Heart left ventricle (tissue), 13 donors: ENCODE measurements around the gene TNFRSF1B.

Experiments
- POLR2A ChIP-seq, 2 donors: fragments of 450-650 bp; IDR thresholded peaks; one replicate each; pipeline ENCODE4 v1.6.1; 2017; ENCODE audit warnings: antibody characterized with exemption in 2 of 2, mild to moderate bottlenecking in 2 of 2, moderate library complexity in 2 of 2
- TF ChIP-seq, protein P1 (sequence below), 12 donors: fragments of 200-600 bp; sonication (generic) in 4 of 12; IDR thresholded peaks; one replicate each; pipeline versions ENCODE4 v1.5.0 to v1.8.0; 2018 to 2022; ENCODE audit warnings: antibody characterized with exemption in 12 of 12, mild to moderate bottlenecking in 5 of 12
- donor health status: ischemic (EF 13 %, LVEDD 7.1; RV severe dilation, severe dysfunction).
- donor health status: DM: no; HTN: yes; CAD: no.
- donor health status: DM: no; HTN: no; CAD: no.
- donor health status: ischemic (EF 25% LVEDD 6.9; RV normal size, moderate dysfunction).
- donor health status: ischemic (EF 25% LVEDD 5.7; RV mildly dilated, moderate dysfunction).
- donor health status: ischemic (EF 35%, LVEDD 5.7; RV mildly dilated, moderate dysfunction).
- donor health status: nonischemic (EF 11% LVEDD 7.7; RV severe dilation, severe dysfunction).
- donor health status: DM: yes; HTN: yes; CAD: no.
- donor health status: PGD.
- donor health status: ischemic (EF 29% LVEDD 5.4; RV normal size, mild dysfunction).
- donor health status: nonischemic (EF 23%, LVEDD 6.1; RV moderate dilation, normal function).

GRCh38 chr1:12229386-12229834, 62.6 kb downstream of the TNFRSF1B start:
- TF ChIP-seq, protein P1, sequence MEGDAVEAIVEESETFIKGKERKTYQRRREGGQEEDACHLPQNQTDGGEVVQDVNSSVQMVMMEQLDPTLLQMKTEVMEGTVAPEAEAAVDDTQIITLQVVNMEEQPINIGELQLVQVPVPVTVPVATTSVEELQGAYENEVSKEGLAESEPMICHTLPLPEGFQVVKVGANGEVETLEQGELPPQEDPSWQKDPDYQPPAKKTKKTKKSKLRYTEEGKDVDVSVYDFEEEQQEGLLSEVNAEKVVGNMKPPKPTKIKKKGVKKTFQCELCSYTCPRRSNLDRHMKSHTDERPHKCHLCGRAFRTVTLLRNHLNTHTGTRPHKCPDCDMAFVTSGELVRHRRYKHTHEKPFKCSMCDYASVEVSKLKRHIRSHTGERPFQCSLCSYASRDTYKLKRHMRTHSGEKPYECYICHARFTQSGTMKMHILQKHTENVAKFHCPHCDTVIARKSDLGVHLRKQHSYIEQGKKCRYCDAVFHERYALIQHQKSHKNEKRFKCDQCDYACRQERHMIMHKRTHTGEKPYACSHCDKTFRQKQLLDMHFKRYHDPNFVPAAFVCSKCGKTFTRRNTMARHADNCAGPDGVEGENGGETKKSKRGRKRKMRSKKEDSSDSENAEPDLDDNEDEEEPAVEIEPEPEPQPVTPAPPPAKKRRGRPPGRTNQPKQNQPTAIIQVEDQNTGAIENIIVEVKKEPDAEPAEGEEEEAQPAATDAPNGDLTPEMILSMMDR (IDR thresholded peaks at IDR 0.05): no peak
- no peak for TF ChIP-seq POLR2A (IDR thresholded peaks at IDR 0.05)
